H1 (cell line): ENCODE data around the gene GRIA4. TPM values are rescaled to one million over a fixed set of nuclear protein-coding genes. Genes with fewer than 3 reads are reported as not detected.

Experiments used
- BACH1 ChIP-seq: IDR thresholded peaks from 2 replicates; pipeline ENCODE4 v1.6.1; 2012; ENCODE audit warnings: low read length, improper control_type of control experiment
- GTF2F1 ChIP-seq: IDR thresholded peaks from 2 replicates; pipeline ENCODE4 v1.6.1; 2012; ENCODE audit warnings: low read depth, low read length, improper control_type of control experiment, borderline replicate concordance
- JUN ChIP-seq: IDR thresholded peaks from 2 replicates; pipeline ENCODE4 v1.6.1; 2011; ENCODE audit warnings: low read depth, mild to moderate bottlenecking, improper control_type of control experiment, low read length
- TAF1 ChIP-seq: IDR thresholded peaks from 2 replicates; pipeline ENCODE4 v1.6.1; 2011; ENCODE audit warnings: mild to moderate bottlenecking, low read depth, low read length
- polyA plus RNA-seq, 7 experiments: library from polyadenylated mRNA; depleted of rRNA in 3 of 7; stranded (reverse) in 5 of 7; unstranded in 2 of 7; fragments of >200 nt in 5 of 7; fragments of 200-250 nt in 2 of 7; gene quantifications; 1 replicate in 5 of 7; 2 replicates in 1 of 7; 4 replicates in 1 of 7; pipeline versions ENCODE4 v1.2.1 to v1.2.3, GENCODE V29; 2011 to 2013; ENCODE audit warnings: missing spikeins in 2 of 7, mixed read lengths in 2 of 7
- total RNA-seq: library from RNA; stranded (reverse); fragmentation: NEBNext Ultra II Directional; extraction: Animal tissue kit (Norgen Biotek cat#: 25700); gene quantifications from 2 replicates; pipeline ENCODE4 v1.2.1, GENCODE V29; 2021

Gene GRIA4
- total and polyA plus RNA-seq, 2 of the 8 experiments (the other 6 are each of a cell fraction or from before 2014, with no cell fraction given): 12.5 to 21.8 TPM

DNA sequence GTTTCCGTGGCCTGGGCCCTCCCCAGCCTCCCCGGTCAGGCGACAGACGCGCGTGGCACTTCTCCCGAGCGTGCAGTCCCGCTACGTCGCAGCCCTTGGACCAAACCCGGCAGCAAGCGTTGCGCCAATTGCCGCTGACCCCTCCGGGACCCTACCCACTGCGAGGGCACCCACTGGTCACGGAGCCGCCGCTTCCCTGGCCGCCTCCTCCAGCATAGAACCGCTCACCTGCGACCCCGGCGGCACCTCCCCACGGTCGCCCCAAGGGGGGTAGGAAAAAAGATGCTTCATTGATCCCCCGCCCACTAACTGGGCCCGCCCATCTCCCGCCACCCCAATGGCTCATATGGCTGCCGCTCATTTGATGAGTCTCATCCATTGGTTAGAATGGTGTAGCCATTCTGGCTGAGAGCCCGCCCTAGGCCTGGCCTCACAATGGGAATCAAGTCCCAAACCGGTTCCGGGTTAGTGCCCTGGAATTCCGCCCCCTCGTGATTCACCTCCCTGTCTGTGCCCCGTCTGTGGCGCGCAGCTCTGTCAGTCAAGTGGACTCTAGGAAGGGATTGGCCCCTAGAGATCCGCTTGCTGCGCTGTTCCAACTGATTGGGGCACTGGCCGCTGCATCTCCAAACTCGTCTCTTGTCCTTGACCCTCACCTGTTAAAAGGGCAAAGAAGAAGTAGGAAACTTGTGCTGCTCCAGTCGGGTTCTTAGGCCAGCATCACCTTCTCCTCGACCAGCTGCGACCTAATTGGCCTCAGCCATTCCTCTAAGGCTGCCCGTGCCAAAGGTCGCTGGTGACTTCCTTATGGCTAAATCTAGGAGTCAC lies 412.3 kb downstream of the GRIA4 start, which contains the start of gene MSANTD4 (continued):
- no peak for TF ChIP-seq GTF2F1
- TF ChIP-seq TAF1: peak; percentile 73; the same call in 1 of the 2 replicates
- peak; percentile 45; the same call in 1 of the 2 replicates for TF ChIP-seq BACH1
- 0 out of 2 replicates have a peak, but pooled peaks have one; percentile 17 for TF ChIP-seq JUN
